ENCODE results near the gene PPM1L.

The PPM1L gene

GRCh38 chr3:161093895-161094294 is 337.9 kb downstream of the PPM1L start:
- peak; percentile 12 for DNase-seq (ENCODE audit: low read depth, low spot score)

DNA sequence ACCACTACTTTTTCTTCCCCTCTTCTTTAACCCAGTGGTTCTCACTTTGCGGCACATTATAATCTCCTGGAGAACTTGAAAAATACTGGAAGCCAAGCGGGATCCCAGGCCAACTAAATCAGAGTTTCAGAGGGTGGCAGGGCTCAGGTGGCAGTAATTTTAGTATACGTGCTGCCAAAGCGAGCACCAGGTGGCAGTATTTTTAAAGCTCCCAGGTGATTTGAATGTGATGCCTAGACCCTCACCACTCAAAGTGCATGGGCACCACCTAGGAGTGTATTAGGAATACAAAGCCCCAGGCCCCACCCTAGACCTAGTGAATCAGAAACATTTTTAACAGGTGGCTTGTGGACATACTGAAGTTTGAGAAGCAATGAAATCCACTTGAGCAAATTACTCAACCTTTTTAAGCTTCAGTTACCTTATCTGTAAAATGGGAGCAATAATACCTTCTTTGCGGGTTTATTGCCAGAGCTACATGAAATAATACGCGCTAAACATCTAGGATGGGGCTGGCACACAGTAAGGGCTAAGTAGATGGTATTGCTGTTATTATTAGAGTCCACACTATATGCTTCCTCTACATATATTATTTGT is 340.8 kb downstream of the PPM1L start:
- peak; percentile 32 for DNase-seq (ENCODE audit: low read depth, low spot score)

GRCh38 chr3:161100994-161101393 is 345.0 kb downstream of the PPM1L start:
- DNase-seq (ENCODE audit: low read depth, low spot score), result no peak

- DNase-seq (ENCODE audit: low read depth, low spot score), result no peak
These were observed 345.6 kb downstream of the PPM1L start for GRCh38 chr3:161101609-161102008.

DNA sequence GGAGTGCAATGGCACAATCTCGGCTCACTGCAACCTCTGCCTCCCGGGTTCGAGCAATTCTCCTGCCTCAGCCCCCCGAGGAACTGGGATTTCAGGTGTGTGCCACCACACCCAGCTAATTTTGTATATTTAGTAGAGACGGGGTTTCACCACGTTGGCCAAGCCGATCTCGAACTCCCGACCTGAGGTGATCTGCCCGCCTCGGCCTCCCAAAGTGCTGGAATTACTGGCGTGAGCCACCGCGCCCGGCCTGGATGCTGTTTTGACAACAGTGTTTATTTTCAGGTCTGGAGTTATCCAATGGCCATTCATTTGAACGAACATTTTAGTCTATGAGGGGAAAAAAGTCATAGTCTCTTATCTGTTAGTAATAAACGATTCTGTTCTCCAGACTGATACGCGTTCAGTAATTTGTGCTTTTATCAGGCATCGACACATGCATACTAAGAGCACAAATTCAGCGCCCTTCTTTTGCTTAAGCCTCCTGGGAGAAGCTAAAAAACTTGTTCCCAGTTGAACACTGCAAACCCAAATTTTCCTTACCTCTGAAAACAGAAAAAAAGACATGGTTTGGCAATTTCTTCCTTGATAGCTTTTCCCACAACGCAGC is 347.9 kb downstream of the PPM1L start:
- DNase-seq (ENCODE audit: low read depth, low spot score), result no peak

GRCh38 chr3:161104561-161105551 is 348.8 kb downstream of the PPM1L start, which contains the start of gene B3GALNT1:
Gene B3GALNT1 (minus strand): TSS chr3:161105349. CDS start chr3:161086754, 18,595 bp downstream.
- DNase-seq (ENCODE audit: low read depth, low spot score), result peak; percentile 85

- no peak for DNase-seq (ENCODE audit: low read depth, low spot score)
These were observed 351.3 kb downstream of the PPM1L start for GRCh38 chr3:161107311-161107710.

DNA sequence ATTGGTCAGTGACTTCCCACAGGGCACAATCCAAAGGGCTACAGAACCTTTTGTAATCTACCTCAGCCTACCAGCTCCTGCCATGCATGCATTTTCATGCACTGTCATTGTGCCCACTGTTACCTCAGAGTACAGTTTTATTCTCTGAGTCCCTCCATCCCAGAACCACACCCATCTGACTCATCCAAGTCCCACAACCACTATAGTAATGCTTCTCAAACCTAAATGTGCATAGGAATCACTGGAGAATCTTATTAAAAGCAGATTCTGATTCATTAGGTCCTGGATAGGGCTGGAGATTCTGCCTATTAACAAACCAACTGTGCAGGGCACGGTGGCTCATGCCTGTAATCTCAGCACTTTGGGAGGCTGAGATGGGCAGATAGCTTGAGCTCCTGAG is 352.8 kb downstream of the PPM1L start:
- DNase-seq (ENCODE audit: low read depth, low spot score), result peak; percentile 14

DNA sequence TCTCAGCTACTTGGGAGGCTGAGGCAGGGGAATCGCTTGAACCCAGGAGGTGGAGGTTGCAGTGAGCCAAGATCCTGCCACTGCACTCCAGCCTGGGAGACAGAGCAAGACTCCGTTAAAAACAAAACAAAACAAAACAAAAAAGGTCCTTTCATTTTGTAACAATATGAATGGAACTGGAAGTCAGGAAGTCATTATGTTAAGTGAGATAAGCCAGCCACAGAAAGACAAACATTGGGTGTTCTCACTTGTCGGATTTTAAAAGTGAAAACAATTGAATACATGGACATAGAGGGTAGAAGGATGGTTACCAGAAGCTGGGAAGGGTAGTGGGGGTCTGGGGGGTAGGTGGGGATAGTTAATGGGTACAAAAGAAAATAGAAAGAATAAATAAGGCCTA is 361.6 kb downstream of the PPM1L start:
- no peak for DNase-seq (ENCODE audit: low read depth, low spot score)

DNA sequence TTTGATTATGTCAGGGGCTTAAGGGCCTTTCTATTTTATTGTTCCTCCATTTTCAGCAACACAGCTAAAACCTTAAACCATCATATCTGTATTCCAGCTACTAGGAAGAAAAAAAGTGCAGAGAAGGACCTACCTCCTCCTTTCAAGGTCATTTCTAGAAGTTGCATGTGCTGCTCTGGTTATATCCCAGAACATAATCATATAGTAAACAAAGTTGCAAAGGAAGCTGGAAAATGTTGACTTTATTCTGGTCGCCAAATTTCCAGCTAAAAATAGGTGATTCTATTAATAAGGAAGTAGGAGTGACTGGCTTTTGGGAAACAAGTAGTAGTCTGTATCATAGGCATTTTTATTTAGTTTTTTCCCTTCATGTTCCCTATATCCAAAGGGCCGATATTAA is 370.5 kb downstream of the PPM1L start:
- DNase-seq (ENCODE audit: low read depth, low spot score), result no peak
